DMS114 treated with DMSO at 0.1 percent for 48 hours (cell line): ENCODE results near the gene SRSF9.
A peak's percentile ranks its signal among the peaks of the same experiment; 100 is the strongest.

Source experiments
- DNase-seq: peaks from one replicate; lab custom pipeline; 2025; ENCODE audit not compliant: unreplicated experiment; lab: John Stamatoyannopoulos, UW

Gene SRSF9

DNA sequence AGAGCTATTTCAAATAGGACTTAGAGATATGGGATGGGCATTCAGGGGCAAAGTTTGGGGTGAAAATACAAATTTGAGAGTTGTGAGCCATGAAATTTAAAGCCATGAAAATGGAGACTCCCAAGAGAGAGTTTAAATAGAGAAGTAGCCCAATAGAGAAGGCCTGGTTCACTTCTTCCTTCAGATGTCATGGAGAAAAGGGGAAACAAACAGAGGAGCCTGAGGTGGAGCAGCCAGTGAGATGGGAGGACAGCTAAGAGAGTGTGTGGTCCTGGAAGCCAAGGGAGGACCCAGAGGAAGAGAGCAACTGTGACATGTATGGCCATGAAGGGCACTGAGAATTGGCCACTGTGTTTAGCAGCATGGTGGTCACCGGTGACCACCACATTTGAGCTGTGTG lies 14.1 kb upstream of the SRSF9 start:
- no peak for DNase-seq

DNA sequence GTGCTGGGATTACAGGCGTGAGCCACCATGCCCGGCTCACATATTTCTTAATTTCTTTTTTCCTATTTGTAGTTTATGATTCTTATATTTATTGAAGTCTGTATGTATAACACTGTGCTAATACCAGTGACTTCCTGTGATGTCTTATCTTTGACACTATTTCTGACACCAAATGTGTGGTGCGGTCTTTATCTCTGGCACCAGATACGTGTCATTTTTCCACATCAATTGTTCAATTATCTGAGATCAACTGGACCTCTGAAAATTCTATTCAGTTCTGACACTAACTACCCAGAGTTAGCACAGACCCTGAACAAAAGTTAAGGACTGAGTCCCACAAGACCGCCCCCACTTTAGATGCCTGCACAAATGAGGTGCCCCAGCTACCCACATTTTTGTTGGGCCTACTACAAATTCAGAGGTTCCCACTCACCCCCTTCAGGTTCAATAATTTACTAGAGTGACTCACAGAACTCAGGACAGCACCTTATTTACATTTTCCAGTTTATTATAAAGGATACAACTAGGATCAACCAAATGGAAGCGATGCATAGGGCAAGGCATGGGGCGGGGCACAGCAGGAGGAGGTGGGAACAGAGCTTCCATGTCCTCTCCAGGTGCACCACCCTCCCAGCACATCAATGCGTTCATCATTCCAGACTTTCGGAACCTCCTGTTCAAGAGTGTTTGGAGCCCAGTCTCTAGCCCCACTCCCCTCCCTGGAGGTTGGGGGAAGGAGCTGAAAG lies 11.6 kb upstream of the SRSF9 start:
- no peak for DNase-seq

DNA sequence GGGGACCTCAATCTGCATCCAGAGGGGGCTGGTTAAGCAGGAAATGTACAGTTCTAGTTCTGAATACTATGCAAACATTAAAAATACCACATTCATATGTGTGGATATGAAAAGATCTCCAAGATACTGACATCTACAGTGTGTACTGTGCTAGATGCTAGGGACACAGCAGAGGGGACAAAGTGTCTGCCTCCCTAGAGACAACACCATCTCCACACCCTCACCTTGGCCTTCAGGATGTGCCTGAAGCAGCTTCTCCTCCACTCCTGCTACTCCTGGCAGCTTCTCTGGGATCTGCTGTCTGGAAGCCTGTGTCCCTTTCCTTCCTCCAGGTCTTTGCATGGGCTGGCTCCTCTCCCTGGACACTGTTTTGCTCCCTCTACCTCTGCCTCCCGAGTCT lies 10.7 kb upstream of the SRSF9 start:
- no peak for DNase-seq

DNA sequence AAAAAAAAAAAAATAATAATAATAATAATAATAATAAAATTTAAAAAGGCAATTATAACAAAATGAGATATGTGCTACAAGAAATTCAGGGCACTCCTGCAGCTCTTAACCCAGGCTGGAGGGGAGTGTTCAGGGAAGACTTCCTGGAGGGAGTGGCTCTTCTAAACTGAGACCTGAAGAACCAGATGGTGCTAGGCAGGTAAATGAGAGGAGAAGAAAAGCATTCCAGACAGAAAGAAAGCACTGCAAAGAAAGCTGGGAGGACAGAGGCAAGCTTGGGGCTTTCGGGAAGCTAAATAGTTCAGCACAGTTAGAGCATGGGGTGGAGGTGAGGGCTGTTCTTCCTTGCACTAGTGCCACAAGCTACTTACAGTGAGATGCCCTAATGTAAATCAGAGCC lies 9.9 kb upstream of the SRSF9 start:
- no peak for DNase-seq

DNA sequence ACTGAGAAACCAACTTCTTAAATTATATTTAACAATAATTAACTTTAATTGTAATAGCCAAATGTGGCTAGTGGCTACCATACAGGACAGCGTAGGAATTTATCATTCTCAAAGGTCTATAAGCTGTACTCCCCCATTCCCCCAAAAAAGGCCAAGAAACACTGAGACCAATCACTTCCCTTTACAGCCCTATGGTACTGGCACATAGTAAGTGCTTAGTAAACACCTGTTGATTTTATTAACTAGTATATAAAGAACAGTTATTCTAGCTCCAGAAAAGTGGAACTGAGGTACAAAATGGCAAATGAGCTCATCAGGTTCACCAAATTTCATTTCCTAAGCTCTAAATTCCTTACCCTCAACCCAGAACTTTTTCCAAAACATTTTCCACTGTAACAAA lies 6.1 kb upstream of the SRSF9 start:
- DNase-seq, result no peak

DNA sequence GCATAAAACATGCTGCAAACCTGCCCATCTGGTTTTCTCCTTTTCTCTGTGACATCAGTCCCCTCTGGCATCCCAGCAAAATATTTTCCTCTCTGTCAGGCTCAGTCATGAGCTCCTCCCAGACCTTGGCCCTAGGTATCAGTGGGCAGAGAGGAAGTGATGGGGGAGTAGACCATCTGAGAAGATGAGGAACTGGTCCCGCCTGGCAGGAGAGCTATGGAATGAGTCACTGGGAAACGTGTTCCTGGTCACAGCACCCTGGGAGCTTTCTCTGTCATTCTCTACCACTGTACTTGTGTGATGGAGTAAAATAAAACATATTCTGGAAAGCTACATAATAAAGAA lies 5.0 kb upstream of the SRSF9 start:
- DNase-seq, result no peak

DNA sequence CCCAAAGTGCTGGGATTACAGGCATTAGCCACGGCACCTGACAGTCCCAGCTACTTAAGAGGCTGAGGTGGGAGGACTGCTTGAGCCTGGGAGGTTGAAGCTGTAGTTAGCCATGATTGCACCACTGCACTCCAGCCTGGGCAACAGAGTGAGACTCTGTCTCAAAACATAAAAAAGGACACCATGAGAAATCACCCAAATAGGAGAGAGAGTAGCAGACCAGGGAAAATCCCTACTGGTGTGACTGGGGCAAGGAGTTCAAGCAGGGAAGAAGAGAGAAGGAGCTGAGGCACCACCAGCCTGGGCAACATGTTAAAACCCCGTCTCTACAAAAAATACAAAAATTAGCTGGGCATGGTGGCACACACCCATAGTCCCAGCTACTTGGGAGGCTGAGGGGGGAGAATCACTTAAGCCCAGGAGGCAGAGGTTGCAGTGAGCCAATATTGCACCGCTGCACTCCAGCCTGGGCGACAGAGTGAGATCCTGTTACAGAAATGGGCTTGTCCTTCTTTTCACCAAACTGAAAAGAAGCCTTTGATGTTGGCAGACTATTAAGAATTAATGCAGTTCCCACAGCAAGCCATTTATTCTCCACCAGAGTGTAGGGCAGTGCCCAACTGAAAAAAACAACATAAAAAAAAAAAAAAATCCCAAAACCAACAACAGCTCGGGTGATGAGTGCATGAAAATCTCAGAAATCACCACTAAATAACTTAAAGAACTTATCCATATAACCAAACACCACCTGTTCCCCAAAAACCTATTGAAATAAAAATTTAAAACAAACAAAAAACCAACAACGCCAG lies 4.5 kb upstream of the SRSF9 start:
- DNase-seq, result no peak

DNA sequence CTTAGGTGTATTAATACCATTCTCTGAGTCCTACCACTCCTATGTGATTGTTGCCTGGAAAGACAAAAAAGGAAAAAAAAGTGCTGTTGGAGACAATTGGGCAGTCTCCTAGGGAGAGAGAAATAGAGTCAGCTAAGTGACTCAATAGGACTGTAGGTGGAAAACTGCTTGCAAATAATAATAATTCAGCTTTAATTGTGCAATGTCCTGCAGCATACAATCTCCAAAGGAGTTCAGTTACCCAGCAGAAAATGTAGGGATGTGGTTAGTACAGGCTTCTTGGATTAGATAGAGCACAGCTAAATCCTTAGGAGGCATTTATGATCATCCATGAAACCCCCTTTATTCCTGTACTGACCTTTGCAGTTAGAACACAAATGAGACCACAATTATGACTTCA lies 3.0 kb upstream of the SRSF9 start:
- no peak for DNase-seq

DNA sequence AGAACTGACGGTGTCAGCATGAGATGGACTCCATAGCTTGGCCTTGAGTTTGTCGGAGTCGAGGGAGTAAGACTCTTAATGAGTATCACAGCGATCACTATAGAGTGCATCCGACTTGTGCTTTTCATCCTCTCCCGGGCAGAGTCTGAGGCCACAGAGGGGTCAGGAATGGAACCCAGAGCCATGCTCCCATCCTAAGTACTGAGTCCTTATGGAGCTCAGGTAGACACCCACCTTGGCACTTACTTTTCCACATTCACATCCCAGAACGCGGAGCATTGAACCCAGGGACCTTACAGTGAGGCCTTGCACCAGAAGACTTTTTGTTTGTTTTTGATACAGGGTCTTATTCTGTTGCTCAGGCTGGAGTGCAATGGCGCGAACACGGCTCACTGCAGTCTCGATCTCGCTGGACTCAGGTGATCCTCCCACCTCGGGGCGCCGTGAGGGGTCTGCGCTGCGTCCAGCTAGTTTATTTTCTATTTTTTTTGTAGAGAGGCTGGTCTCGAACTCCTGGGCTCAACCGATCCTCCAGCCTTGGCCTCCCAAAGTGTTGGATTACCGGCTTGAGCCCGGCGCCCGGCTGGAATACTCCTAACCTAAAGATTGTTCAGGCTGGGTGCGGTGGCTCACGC lies 719 bp upstream of the SRSF9 start:
- DNase-seq, result no peak

DNA sequence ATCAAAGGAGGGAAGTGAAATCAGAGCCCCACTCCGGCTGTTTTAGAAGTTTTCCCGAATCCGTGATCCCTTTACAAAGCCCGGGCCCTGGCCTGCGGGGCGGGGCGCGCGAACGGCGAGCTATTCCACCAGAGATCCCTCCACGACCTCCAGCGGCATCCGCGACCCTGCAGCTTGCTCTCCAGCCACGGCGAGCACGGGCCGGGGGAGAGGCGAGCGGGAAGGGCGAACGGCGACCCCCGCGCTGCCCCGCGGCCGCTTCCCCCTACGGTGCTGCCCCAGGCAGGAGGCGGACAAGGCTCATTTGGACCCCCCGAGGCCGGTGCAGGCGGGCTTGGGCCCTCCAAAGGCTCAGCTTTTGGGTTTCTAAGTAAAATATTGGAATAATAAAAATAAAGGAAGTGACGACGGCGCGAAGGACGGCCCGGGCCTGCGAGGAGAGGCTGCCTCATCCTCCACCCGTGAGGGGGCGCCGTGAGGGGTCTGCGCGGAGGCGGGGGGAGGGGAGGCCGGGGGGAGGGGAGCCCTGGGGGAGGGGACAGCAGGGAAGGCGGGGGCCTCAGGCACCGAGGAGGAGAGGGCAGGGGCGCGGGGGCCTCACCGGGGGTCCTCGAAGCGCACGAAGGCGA lies 613 bp downstream of the SRSF9 start:
- DNase-seq, result no peak

DNA sequence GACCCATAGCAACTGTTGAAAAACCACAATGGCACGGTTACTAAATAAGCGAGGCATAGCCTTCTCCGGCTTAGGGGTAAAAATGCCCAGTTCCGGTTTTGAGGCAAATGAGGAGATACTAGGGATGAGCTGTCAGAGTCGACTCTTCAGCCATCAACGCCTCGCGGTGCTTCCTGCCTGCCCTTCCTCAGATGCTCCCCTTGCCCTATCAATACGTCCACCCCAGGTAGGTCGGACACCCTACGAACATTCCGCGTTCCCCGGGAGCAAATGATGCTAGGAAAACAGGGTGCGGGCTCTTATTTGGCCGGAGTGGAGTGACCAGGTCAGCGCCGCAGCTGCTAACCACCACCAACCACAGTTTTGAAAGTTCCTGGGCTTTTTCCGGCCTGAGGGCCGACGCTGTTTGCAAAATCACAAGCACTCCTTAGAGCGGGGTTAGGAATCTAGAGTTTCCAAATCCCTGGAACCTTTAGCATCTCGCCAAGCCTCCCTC lies 1.2 kb downstream of the SRSF9 start:
- DNase-seq, result no peak

DNA sequence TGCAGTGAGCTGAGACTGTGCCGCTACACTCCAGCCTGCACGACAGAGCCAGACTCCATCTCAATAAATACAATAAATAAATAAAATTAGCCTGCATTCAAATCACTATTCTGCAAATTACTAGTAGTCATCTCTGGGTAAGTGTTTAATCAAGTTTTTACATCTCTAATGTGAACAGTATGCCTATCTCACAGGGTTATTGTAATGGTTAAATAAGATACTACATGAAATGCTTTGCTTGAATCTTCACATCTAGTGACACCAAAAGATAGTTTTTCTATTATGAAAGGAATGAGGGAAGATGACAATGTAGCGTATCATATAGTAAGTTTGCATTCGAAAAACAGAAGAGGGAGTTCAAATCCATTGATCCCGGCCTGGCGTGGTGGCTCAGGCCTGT lies 2.1 kb downstream of the SRSF9 start:
- no peak for DNase-seq

DNA sequence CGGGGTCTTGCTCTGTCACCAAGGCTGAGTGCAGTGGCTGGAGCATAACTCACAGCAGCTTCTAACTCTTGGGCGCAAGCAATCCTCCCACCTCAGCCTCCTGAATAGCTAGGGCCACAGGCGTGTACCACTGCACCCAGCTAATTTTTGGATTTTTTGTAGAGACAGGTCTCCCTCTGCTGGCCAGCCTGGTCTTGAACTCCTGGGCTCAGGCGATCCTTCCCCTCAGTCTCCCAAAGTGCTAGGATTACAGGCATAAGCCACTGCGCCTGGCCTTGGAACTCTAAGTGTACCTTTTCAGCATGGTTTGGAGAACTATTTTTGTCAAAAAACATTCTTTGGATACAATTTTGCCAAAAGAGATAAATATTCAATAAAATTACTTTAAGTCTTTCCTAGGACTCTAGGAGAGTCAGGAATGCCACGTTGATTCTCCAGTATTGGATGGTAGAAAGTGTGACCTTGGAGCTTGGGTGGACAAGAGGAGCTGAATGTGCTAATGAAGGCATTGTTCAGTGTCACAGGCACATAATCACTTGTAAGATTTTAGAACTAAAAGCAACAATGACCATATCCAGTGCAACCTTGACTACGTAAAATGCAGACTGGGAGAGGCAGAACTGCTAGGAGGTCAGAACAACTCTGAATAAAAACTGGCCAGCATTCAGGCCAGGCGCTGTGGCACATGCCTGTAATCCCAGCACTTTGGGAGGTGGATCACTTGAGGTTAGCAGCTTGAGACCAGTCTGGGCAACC lies 2.8 kb downstream of the SRSF9 start:
- DNase-seq, result peak; percentile 60

DNA sequence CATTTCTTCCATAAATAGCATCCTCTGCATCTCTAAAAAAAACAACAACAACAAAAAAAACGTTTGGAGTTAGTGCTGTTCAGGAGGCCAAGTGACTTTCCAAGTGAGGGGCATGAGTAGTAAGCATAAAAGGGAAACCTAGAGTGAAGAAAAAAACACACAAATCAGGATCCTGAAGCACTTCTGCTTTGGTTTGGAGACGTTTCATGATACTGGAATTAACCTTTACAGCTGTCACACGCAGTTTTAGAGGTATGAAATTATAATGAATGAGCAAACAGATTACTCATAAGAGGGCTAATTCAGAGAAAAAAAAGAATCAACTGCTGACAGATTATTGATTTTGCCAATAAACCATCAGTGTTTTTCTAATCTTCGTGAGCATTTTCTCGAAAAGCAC lies 3.8 kb downstream of the SRSF9 start:
- no peak for DNase-seq

DNA sequence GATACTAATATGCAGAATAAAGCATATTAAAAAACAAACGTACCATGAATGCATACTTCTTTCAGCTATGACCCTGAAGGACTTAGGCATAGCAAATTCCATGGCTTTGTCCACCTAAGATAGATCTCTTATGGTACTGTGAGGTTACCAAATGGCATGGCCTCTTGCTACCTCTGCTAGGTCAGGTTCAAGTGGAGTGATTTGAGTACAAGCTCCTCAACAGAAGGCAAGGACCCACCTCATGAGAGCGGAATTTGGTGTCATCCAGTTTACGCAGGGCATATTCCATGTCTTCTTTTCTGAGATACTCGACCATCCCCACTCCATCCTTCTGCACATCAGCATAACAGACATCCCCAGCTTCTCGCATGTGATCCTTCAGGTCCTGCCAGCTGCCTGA lies 5.8 kb downstream of the SRSF9 start:
- DNase-seq, result no peak

DNA sequence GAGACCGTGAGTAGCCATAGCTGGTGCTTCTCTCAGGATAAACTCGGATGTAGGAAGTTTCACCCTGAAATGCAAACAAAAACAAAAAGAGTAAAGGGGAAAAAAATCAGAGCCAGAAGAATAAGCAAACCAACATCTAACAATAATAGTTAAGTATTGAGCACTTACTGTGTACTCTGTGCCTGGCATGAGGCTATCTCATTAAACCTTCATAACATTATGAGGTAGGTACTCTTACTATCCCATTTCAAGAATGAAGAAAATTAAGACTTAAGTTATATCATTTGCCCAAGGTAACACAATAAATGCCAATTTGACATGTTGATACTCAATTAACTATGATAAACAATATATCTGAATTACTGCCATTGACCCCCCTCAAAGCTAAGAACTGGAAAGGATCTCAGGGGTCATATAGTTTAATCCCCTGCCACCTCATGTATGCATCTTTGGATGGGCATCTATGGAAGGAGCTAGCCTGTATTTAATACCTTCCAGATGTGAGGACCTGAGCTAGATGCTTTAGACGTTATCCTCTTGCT lies 7.4 kb downstream of the SRSF9 start:
- no peak for DNase-seq

DNA sequence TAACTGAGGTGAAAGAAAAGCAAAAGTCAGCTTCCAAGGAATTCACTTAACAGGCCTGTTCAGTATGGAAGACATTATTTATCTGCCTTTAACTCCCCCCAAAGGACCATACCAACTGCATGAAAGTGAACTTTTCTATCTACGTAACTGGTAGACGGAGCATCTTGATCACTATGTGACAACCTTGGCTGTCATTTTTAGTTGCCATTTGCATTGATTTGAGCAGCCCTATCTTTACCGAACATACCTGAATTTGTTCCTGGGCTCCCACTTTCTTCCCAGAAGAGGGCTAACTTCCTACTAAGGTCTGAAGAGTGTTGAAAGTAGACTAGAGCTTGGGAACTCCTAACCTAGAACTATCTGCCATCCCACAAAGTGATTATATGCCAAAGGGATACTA lies 9.4 kb downstream of the SRSF9 start:
- no peak for DNase-seq

DNA sequence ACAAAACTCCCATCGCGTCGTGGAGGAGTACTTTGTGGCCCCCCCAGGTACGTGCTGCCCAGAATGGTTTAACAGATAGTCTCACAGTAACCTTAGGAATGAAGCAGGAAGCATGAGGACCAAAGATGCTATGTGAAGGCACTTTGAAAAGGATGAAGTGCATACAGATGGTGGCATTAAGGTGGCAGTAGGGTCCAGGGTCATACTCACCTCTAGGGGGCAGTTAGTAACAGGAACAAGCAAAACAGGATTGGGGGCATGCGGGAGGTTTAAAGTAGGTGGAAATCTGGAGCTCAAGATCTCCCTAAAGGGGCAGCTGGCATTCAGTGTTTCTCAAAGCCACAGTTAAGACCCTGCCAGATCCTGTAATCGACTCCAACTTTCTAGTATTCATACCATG lies 12.4 kb downstream of the SRSF9 start:
- DNase-seq, result no peak

DNA sequence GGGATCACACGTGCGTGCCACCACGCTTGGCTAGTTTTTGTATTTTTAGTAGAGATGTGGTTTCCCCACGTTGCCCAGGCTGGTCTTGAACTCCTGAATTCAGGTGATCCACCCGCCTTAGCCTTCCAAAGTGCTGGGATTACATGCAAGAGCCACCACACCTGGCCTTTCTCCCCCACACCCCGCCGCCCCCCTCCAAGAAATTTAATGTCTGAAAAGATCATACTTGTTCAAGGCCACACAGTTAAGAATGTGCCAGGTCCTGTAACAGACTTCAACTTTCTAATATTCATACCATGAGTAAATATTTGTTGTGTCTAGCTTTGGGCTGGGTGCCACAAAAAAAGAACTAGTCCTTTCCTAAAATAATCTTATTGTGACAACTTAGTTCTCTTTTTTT lies 14.2 kb downstream of the SRSF9 start:
- no peak for DNase-seq

DNA sequence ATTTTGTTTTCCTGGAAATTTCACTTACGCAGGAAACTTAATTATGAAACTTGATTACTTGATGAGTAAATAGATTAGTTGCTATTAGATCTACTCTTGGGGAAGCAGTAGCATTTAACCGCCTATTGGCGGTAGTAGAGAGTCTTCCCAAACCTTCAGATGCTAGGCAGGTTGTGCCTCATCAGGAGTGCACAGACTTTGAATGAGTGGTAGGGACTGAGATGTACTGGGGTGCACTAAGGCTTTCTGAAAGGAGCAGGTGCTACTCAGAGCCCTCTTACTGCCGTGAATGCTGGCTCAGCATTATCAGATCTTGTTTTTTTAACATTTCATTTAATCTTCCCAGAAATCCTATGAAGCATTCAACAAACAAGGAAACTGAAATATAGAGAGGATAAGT lies 15.6 kb downstream of the SRSF9 start:
- no peak for DNase-seq
